GM18498 (cell line): ENCODE results near the gene ZNF497.

ENCODE experiments used
- ATAC-seq: cut with Tn5 transposase; IDR thresholded peaks from one replicate; pipeline ENCODE4 v1.9.1; 2021; ENCODE audit warnings: mild to moderate bottlenecking, moderate library complexity; ENCODE audit not compliant: unreplicated experiment

The ZNF497 gene

DNA sequence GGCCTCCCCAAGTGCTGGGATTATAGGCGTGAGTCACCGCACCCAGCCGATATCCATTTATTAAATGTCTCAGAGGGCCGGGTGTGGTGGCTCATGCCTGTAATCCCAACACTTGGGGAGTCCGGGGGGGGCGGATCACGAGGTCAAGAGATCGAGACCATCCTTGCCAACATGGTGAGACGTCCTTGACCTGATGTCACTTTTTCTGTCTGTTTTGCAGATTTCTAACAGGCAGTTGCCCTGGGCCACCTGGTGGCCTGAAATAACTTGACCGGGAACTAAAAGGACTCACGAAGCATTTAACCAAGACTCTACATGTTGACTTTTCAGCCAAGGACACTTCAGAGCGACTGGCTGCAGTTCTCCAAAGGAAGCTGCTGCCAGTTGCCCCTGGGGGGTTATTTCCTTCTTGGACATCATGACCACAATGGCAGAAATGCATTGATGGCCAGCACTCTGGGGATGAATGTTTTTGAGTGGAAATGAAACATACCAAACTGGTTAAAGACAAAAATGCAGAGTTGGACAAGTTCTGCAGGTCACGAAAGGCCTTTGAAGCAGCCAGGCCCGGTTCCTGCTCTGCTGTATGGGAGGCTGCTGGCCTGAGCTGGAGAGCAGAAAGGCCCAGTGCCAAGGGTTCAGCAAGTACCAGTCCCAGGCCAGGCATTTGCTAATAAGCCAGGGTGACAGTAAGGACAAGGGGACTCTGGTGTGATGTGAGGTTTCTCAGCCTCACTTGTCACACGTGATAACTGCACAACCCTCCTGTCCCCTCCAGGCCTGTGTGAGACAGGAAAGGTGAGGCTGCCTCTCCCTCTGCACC lies 10.0 kb upstream of the ZNF497 start:
- ATAC-seq = no peak

DNA sequence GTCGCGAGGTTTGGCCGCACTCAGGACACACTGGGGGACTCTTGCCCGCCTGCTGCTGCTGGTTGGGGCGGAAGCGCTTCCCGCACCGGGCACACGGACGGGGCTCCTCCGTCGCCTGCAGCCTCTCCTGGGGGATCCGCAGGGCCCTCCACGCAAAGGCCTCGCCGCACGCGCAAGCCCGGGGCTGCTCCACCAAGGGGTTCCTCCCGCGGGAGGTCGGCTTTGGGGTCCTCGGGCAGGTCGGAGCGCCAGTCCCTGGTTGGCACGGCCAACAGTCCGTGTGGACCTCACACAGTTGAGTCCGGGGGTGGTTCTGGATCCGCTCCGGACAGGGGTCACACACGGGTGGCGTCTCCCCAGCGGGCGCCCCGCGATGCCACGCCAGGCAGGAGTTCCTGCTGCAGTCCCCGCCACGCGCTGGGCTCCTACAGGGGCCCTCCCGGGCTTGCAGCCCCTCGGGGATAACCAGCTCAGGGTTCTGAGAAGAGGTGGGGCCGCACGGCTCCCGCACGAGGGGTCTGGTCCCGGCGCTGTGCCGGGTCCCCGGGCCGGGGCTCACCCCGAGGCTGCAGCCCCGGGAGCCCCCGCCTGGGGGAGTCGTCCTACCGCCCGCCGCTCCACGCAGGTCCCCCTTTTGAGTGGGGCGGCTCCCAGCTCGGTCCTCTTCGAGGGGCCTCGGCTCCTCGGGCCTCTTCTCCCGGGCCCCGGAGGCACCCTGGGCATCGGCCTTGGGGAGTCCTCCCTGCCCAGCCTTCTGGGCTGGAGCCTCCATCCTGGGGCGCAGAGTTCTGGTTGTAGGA lies 6.2 kb upstream of the ZNF497 start:
- ATAC-seq = no peak

DNA sequence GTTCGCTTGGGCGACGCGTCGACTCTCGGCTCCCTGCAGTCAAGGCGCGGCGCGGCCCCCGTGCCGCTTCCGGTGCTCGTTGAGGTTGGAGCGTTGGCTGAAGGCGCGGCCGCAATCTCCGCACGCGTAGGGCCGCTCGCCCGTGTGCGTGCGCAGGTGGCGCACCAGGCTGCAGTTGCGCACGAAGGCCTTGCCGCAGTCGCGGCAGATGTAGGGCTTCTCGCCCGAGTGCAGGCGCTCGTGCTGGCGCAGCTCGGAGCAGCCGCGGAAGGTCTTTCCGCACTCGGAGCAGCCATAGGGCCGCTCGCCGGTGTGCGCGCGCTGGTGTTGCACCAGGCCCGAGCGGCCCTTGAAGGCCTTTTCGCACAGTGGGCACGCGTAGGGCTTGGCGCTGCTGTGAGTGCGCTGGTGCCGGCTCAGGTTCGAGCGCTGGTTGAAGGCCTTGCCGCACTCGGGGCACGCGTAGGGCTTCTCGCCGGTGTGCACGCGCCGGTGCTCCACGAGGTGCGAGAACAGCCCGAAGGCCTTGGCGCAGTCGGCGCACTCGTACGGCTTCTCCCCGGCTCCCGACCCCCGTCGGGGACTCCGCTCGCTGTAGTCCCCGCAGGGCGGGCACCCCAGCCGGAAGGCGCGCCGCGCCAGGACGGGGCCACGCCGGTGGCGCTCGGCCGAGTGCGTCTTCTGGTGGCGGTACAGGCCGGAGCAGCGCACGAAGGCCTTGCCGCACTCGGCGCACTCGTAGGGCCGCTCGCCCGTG lies 5.3 kb upstream of the ZNF497 start:
- no peak for ATAC-seq

DNA sequence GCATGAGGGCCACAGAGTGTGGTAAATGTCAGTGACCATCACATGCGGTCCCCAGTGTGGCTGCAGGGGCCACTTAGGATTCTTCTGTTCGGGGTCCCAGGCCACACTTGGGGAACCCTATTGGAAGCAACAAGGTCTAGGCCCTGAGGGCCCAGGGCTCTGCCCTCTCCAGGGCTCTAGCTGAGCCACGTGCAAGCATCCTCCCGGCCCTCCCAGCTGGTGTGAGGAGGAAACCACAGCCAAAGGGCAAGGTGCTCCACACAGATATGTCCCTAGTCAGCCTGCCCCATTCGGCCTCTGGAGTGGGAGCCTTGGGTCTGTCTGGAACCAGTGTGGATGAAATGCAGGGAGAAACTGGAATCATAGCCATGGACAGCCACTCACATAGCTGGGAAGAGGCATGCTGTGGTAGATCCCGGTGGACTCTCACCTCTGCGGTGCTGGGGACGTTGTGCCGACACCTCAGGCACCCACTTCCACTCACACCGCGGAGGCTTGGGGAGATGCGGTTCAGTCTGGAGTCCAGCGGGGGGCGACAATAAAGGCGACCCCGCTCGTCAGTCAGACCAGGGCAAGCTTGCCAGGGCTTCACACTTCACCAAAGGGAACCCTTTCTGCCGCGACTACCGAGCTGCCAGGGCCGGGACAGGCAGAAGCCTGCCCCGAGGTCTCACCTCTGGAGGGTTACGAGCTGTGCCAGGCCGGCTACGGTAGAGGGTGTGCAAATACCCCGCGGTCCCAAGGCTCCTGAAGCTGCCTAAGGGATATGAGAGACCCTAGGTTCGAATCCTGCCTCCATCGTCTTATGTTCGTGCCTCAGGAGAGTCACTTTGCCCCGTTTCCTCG lies 4.3 kb upstream of the ZNF497 start:
- ATAC-seq = no peak

DNA sequence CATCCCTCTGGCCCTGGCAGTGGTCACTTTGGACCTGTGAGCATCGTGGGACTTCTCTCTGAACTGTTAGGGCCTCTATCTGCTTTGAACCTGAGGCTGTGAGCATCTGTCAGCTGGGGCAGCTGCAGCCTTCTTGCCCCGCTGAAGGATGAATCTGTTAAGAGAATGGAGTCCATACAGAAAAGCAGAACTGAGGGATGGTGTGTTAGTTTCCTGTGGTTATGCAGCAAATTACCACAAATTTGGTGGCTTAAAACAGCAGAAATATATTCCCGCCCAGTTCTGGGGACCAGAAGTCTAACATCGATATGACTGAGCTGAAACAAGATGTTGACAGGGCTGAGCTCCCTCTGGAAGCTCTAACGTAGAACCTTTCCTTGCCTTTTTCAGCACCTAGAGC lies 1.6 kb upstream of the ZNF497 start:
- no peak for ATAC-seq

DNA sequence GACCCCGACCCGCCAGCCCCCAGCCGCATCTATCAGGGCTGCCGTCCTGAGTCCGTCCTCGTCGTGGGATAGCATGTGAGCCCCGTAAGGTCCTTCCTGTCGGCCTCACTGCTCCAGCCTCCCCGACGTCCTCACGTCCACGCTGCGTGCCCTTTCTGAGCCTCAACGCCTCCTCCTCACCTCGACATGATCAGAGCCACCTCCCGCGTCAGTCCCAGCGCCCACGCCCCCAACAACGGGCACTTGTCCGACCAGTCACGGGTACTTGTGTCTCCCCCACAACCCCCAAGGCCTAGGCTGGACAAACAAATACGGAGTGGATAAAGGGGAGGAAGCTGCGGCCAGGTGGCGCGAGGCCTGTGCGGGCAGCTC lies 665 bp downstream of the ZNF497 start:
- ATAC-seq = no peak

DNA sequence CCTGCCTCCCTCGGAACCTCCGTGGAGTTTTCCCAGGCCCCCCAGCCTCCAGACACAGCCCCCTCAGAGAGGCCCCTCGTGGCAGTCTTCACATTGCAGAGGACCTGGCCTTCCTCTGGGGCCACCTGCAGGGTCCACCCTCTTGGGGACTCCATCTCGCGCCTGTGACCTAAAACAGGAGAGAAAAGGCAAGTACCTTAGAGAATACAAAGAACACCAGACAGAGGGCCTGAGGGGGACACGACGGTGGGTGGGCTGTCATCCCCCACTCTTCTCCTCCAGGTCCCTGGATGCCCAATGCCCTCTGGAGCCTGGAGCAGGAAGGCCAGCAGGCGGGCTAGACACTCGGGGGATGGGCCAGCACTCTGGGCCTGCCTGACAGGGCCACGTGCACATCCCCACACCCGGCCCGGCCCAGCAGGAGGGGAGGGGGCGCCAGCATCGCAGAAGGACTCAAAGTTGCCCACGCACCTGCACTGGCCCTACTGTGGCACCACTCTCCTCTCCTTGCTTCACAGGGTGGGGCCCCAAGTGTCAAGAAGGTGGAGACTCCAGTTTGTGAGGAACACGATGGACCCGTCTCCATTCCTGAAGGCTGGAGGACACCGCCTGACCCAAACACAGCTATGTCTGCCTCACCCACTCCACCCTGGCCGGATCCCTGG lies 4.9 kb downstream of the ZNF497 start:
- no peak for ATAC-seq

DNA sequence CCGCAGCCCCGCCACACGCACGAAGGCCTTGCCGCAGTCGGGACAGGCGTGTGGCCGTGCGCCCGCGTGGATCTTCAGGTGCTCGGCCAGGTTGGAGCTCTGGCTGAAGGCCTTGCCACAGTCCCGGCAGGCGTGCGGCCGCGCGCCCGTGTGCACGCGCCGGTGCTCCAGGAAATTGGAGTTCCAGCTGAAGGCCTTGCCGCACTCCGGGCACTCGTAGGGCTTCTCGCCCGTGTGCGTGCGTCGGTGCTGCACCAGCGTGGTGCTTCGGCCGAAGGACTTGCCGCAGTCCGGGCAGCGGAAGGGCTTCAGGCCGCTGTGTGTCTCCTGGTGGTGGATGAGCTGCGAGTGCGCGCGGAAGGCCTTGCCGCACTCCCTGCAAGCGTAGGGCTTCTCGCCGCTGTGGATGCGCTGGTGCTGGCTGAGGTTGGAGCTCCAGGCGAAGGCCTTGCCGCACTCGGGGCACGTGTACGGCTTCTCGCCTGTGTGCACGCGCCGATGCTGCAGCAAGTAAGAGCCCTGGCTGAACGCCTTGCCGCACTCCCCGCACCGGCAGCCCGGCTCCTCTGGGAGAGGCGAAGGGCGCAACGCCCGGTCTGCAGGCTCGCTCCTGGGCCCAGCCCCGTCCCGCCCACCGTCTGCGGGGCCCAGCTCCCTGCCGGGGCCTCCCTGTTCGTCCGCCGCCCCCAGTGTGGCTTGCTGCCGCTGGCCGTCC lies 5.6 kb downstream of the ZNF497 start:
- no peak for ATAC-seq

DNA sequence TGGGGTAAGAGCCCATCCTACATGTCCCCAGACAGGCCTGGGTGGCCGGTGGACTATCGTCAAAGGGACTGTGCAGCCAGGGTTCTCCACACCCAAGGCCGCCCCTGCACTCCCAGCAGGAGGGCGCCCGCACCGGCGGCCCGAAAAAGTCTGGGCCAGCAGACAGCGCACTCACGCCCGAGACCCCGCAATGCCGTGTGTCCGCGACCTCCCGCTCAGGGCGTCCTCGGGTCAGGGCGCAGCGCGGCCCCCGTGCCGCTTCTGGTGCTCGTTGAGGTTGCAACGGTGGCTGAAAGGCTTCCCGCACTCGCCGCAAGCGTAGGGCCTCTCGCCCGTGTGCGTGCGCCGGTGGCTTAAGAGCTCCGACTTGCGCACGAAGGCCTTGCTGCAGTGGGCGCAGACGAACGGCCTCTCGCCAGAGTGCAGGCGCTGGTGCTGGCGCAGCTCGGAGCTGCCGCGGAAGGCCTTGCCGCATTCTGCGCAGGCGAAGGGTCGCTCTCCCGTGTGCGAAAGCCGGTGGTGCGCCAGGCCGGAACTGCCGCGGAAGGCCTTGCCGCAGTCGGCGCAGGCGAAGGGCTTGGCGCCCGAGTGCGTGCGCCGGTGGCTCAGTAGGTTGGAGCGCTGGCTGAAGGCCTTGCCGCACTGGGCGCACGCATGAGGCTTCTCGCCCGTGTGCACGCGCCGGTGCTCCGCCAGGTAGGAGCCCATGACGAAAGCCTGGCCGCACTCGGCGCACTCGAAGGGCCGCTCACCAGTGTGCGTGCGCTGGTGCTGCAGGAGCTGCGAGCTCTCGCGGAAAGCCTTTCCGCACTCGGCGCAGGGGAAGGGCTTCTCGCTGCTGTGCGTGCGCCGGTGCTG lies 6.4 kb downstream of the ZNF497 start:
- no peak for ATAC-seq

DNA sequence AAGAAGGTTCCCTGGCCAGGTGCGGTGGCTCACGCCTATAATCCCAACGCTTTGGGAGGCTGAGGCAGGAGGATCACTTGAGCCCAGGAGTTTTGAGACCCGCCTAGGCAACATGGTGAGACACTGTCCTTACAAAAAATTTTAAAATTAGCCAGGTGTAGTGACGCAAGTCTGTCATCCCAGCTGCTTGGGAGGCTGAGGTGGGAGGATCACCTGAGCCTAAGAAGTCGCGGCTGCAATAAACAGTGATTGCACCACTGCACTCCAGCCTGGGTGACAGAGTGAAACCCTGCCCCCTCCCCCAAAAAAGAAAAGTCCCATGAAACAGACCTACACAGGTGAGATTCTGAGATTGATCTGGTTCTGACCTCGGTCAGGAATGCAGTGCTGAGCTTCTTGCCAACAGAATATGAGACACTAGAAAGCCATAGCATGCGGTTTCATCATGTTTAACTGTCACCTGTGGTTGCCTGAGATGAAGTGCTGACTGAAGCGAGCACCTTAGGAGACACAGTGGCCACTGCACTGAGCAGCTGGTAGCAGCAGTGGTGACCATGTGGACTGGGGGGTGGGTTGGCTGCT lies 7.2 kb downstream of the ZNF497 start:
- ATAC-seq = no peak

DNA sequence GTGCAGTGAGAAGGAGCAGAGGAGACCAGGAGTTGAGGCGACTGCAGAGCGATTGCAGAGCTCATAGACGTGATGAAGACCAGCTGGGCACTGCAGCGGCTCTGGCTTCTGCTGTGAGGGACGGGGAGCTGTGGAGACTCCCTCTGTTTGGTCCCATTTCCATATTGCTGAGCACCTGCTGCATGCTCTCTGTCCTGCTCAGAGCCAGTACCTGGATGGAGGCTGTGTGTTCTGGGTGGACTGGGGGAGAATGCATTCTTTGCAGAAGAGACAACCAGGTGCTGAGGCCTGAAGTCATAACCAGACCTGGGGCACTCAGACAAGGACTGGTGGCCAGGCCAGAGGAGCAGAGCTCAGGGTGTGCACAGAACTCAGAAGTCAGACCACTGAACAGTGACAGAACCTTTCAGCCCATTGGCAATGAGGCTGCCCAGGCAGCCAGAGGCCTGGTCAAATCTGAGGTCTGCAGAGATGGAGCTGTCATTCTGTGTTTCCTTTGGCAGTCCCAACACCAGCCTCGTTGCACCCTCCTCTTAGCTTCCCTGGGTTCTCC lies 8.0 kb downstream of the ZNF497 start:
- ATAC-seq = no peak

DNA sequence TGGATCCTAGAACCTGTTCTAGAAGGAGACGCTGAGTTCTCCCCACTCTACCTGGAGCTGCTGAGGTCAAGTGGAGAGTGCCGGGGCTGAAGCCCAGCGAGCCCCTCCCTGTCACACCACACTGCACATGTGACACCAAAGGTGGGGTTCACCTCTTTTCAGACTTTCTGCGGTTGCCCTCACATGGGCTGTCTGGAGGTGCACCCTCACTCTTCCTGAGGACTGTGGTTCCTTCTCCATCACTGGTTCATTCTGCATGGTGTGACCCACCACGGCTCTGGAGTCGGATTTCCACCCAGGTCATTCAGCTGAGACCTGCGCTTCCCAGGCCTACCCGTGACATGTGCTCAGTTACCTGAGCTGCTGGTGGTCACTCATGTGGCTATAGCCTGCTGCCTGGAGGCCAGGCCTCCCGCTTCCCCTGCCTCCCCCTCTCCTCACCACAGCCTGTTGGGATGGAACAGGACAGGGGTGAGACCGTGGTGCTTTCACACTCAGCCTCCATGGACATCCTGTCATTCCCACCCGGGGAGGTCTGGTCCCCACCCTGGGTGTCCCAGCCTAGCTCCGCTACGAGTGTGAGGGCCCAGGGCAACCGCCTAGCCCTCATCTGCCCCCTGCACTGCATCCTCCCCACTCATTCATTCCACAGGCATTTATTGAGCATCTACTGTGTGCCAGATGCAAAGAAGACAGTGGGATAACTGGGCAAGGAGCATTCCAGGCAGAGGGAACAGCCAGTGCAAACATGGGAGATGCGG lies 8.7 kb downstream of the ZNF497 start:
- no peak for ATAC-seq

DNA sequence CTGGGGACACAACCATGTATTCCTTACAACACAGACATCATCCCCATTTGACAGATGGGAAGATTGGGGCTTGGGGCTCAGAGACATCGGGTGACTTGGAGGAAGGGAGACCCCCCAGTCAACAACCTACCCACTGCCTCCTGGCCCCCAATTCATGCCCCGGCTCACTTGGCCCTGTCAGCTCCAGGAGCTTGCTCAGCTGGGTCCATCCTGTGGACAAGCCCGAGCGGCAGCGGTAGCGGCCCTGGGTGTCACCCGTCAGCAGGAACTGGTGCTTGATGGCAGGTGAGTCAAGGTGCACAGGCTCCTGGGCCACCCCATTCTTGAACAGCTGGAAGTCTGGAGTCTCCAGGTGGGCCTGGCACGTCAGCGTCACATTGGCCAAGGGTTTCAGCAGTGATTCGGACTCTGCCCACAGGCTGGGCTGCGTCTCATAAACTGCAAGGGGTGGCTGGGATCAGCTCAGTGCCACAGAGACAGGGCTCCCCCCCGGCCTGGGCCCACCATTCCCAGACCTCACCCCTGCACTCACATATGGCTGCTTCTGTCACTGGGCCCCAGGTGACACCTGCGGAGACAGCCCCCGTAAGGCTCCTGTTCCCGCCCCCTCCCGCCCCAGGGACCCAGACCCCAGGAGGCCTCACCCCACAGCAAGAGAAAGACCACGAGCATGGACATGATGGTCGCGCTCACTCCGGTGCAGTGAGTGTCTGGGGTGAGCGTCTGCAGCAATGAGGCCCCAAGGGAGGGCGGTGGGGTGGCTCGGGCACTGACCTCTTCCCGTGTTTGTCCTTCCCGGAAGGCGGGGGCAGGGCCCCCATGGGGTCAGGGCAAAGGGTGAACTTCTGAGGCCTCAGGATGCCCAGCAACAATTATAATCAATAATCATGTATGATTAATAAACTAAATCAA lies 9.5 kb downstream of the ZNF497 start, which contains the start of gene A1BG:
TSS of gene A1BG (minus strand) at position 733 of the 912 bp plus-strand sequence. CDS start at position 678, 55 bp downstream.
- ATAC-seq = no peak

DNA sequence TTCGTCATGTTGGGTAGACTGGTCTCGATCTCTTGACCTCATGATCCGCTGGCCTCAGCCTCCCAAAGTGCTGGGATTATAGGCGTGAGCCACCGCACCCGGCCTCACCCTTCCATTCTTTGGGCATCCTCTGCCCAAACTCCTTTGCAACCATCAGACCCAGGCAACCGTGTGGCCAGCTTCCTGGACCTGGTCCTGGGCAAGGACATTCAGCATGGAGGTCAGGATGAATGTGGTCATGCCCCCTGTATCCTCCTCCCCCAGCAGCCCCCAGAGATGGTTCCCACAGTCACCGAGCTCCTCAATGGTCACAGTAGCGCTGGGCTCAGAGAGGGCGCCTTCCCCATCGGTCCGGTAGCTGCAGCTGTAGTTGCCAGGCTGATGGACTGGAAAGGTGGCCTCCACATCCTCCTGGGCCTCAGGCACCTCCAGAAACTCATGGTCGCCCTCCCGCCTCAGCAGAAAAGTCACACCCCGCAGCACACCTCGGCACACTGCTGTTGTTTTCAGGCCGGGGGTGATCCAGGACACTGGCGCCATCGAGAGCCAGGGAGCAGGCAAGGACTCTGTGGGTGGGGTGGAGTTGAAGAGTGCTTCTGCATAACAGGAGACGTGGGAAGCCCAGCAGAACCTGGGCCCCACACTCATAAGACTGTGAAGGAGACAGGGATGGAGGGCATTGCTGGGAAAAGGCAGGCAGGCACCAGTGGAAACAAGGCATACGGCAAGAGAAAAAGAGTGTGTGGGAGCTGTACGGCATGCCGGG lies 10.4 kb downstream of the ZNF497 start:
- ATAC-seq = no peak

DNA sequence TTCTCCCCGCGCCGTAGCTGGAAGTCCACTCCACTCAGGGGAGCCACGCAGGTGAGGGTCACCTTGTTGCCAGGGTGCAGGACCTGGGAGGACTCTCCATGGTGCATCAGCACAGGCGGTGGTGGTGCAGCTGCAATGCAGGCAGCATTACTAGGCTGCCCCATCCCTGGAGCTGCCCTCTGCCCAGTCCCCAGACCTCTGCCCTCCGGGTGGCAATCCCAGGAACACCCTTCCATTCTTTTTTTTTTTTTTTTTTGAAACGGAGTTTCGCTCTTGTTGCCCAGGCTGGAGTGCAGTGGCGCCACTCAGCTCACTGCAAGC lies 11.0 kb downstream of the ZNF497 start:
- ATAC-seq = no peak
